GM21825 (cell line): Measurements from ENCODE around the gene OTUB1.
"Not testable (repeated sequence)": the region's sequence is repeated elsewhere in the genome, so short reads cannot be mapped to it uniquely, and the experiment has no call there.

ENCODE experiments used
- ATAC-seq: cut with Tn5 transposase; IDR thresholded peaks from one replicate; pipeline ENCODE4 v1.9.1; 2021; ENCODE audit warnings: mild to moderate bottlenecking, moderate library complexity; ENCODE audit not compliant: unreplicated experiment

Gene OTUB1

GRCh38 chr11:64042301-64042700, 56.1 kb downstream of the OTUB1 start:
- ATAC-seq: no peak

DNA sequence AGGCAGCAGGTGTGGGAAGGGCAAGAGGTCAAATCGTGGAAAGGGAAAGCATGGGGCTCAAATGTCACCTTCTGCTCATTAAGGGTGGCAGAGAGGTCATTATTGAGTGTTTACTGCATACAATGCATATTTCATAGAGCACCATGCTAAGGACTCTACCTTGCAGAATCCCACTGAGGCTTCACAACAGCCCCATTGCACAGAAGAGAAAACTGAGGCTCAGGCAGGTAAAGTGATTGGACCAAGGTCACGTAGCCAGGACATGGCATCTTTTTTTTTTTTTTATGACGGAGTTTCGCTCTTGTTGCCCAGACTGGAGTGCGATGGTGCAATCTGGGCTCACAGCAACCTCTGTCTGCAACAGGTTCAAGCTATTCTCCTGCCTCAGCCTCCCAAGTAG, 57.3 kb downstream of the OTUB1 start:
- no peak for ATAC-seq

- no peak for ATAC-seq
Measured at GRCh38 chr11:64044730-64045393, 58.6 kb downstream of the OTUB1 start.

DNA sequence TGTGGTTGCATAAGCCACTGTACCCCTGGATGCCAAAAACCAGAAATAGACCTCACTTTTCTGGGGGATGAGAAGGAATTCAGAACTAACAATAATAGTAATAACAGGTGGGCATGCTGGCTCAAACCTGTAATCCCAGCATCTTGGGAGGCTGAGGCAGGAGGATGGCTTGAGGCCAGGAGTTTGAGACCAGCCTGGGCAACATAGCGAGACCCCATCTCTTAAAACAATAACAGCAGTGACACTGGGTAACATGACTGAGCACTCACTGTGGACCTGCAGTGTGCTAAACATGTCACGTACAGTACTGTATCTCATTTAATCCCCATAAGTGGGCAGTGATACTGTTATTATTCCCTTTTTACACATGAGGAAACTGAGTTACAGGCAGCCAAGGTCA, 59.5 kb downstream of the OTUB1 start:
- no peak for ATAC-seq

- not testable (repeated sequence) for ATAC-seq
Measured at GRCh38 chr11:64047373-64047772, 61.1 kb downstream of the OTUB1 start.
